Stimulated activated CD8-positive, alpha-beta memory T cell treated with anti-CD3 and anti-CD28 coated beads, Interleukin-15, amount 100 ng/mL, for 24 hours (primary cell): ENCODE results near the gene GLT8D2.
"Not testable (repeated sequence)": the region's sequence is repeated elsewhere in the genome, so short reads cannot be mapped to it uniquely, and the experiment has no call there.

Source experiments
- DNase-seq: peaks from one replicate; pipeline ENCODE4 v3.0.0-alpha.2; 2020; ENCODE audit warnings: low read depth

Gene GLT8D2

GRCh38 chr12:104050436-104050835 lies 449 bp upstream of the GLT8D2 start:
- no peak for DNase-seq

GRCh38 chr12:104049278-104049902 lies 597 bp downstream of the GLT8D2 start:
- no peak for DNase-seq

- DNase-seq, result no peak
Observed at GRCh38 chr12:104048811-104049210, 1.2 kb downstream of the GLT8D2 start.

- no peak for DNase-seq
Observed at GRCh38 chr12:104048162-104048561, 1.8 kb downstream of the GLT8D2 start.

- DNase-seq, result no peak
Observed at GRCh38 chr12:104046306-104046705, 3.7 kb downstream of the GLT8D2 start.

GRCh38 chr12:104044158-104044557 lies 5.8 kb downstream of the GLT8D2 start:
- DNase-seq, result no peak

GRCh38 chr12:104042580-104042979 lies 7.4 kb downstream of the GLT8D2 start:
- no peak for DNase-seq

GRCh38 chr12:104039769-104040168 lies 10.2 kb downstream of the GLT8D2 start:
- not testable (repeated sequence) for DNase-seq

GRCh38 chr12:104036143-104036542 lies 13.8 kb downstream of the GLT8D2 start:
- not testable (repeated sequence) for DNase-seq

GRCh38 chr12:104030596-104030995 lies 19.4 kb downstream of the GLT8D2 start:
- DNase-seq, result not testable (repeated sequence)

GRCh38 chr12:104026841-104027599 lies 23.0 kb downstream of the GLT8D2 start:
- no peak for DNase-seq

- no peak for DNase-seq
Observed at GRCh38 chr12:104025771-104026170, 24.2 kb downstream of the GLT8D2 start.

GRCh38 chr12:104024348-104024747 lies 25.6 kb downstream of the GLT8D2 start:
- no peak for DNase-seq

GRCh38 chr12:104023710-104024109 lies 26.3 kb downstream of the GLT8D2 start:
- DNase-seq, result no peak

GRCh38 chr12:104022786-104023185 lies 27.2 kb downstream of the GLT8D2 start:
- no peak for DNase-seq

GRCh38 chr12:104021862-104022261 lies 28.1 kb downstream of the GLT8D2 start:
- not testable (repeated sequence) for DNase-seq

- DNase-seq, result no peak
Observed at GRCh38 chr12:104012331-104012730, 37.7 kb downstream of the GLT8D2 start.

- DNase-seq, result no peak
Observed at GRCh38 chr12:104011253-104011652, 38.7 kb downstream of the GLT8D2 start.

GRCh38 chr12:104010606-104011169 lies 39.3 kb downstream of the GLT8D2 start:
- DNase-seq, result no peak

GRCh38 chr12:104010121-104010520 lies 39.9 kb downstream of the GLT8D2 start:
- DNase-seq, result no peak

GRCh38 chr12:104006929-104007328 lies 43.1 kb downstream of the GLT8D2 start:
- DNase-seq, result no peak

GRCh38 chr12:104003596-104003995 lies 46.4 kb downstream of the GLT8D2 start:
- no peak for DNase-seq

- no peak for DNase-seq
Observed at GRCh38 chr12:104002686-104003085, 47.3 kb downstream of the GLT8D2 start.
